Inflammatory macrophage treated with lipopolysaccharide for 1 hour (primary cell): ENCODE data around the gene ARHGEF7.

Source experiments
- DNase-seq, 2 donors: peaks; one replicate each; pipeline ENCODE4 v3.0.0-alpha.2; 2020 to 2022

ARHGEF7 gene

GRCh38 chr13:111140562-111141105 is 25.5 kb downstream of the ARHGEF7 start:
- no peak for DNase-seq

- no peak for DNase-seq
Observed at GRCh38 chr13:111142472-111142871, 27.4 kb downstream of the ARHGEF7 start.

GRCh38 chr13:111143865-111144540 is 28.9 kb downstream of the ARHGEF7 start:
- no peak for DNase-seq

GRCh38 chr13:111145071-111145470 is 30.0 kb downstream of the ARHGEF7 start:
- no peak for DNase-seq

- no peak for DNase-seq
Observed at GRCh38 chr13:111145506-111145905, 30.4 kb downstream of the ARHGEF7 start.

- no peak for DNase-seq
Observed at GRCh38 chr13:111152844-111153243, 37.7 kb downstream of the ARHGEF7 start.

GRCh38 chr13:111153279-111153976 is 38.3 kb downstream of the ARHGEF7 start:
- DNase-seq, result peak; percentile 93 to 96

- peak in 1 of 2 donors; percentile 51 for DNase-seq
Observed at GRCh38 chr13:111153977-111154332, 38.8 kb downstream of the ARHGEF7 start.

- no peak for DNase-seq
Observed at GRCh38 chr13:111156421-111156820, 41.3 kb downstream of the ARHGEF7 start.

- no peak for DNase-seq
Observed at GRCh38 chr13:111158136-111158805, 43.2 kb downstream of the ARHGEF7 start.

GRCh38 chr13:111159362-111160320 is 44.5 kb downstream of the ARHGEF7 start:
- DNase-seq, result no peak

- no peak for DNase-seq
Observed at GRCh38 chr13:111160648-111161047, 45.5 kb downstream of the ARHGEF7 start.

GRCh38 chr13:111161601-111162600 is 46.8 kb downstream of the ARHGEF7 start:
- no peak for DNase-seq

GRCh38 chr13:111165241-111166010 is 50.3 kb downstream of the ARHGEF7 start:
- no peak for DNase-seq

- no peak for DNase-seq
Observed at GRCh38 chr13:111166882-111167675, 52.0 kb downstream of the ARHGEF7 start.

- DNase-seq, result no peak
Observed at GRCh38 chr13:111168107-111168506, 53.0 kb downstream of the ARHGEF7 start.

- DNase-seq, result no peak
Observed at GRCh38 chr13:111171112-111171511, 56.0 kb downstream of the ARHGEF7 start.

GRCh38 chr13:111171629-111172028 is 56.5 kb downstream of the ARHGEF7 start:
- no peak for DNase-seq

GRCh38 chr13:111174377-111175114 is 59.4 kb downstream of the ARHGEF7 start:
- no peak for DNase-seq
